Small intestine (tissue), 7 donors: ENCODE results near the gene APOE. TPM values are rescaled to one million over a fixed set of nuclear protein-coding genes. Genes with fewer than 3 reads are reported as not detected.
A peak's percentile ranks its signal among the peaks of the same experiment; 100 is the strongest.
"Not testable (repeated sequence)": the region's sequence is repeated elsewhere in the genome, so short reads cannot be mapped to it uniquely, and the experiment has no call there.

Source experiments
- DNase-seq, 2 donors: peaks; one replicate each; pipeline versions ENCODE4 v3.0.0 to v3.0.0-alpha.2; 2013
- FAIRE-seq: peaks from 2 replicates; lab custom pipeline; 2012; peaks lifted over from hg19 to GRCh38; lab: Jason Lieb, UNC
- H3K27ac ChIP-seq, 3 donors: one replicate each; pipeline ENCODE4 v1.5.1; 2013; ENCODE audit warnings: low read length in 2 of 3, mild to moderate bottlenecking in 2 of 3, control low read depth in 1 of 3, inconsistent platforms in 1 of 3, low read depth in 1 of 3, moderate library complexity in 1 of 3
- H3K27me3 ChIP-seq, 3 donors: one replicate each; pipeline ENCODE4 v1.6.1; 2013; ENCODE audit warnings: low read length in 3 of 3, inconsistent platforms in 1 of 3; ENCODE audit not compliant: control insufficient read depth in 3 of 3, insufficient read depth in 3 of 3
- H3K36me3 ChIP-seq, 3 donors: one replicate each; pipeline ENCODE4 v1.6.1; 2013; ENCODE audit warnings: low read length in 3 of 3, inconsistent platforms in 1 of 3, low read depth in 1 of 3, mild to moderate bottlenecking in 1 of 3, moderate library complexity in 1 of 3; ENCODE audit not compliant: control insufficient read depth in 3 of 3, insufficient read depth in 2 of 3
- H3K4me1 ChIP-seq, 3 donors: one replicate each; pipeline ENCODE4 v1.6.1; 2013; ENCODE audit warnings: low read length in 2 of 3, inconsistent platforms in 1 of 3, low read depth in 1 of 3, mild to moderate bottlenecking in 1 of 3, moderate library complexity in 1 of 3; ENCODE audit not compliant: control insufficient read depth in 3 of 3, insufficient read depth in 2 of 3
- H3K4me3 ChIP-seq, 3 donors: one replicate each; pipeline ENCODE4 v1.5.1; 2013; ENCODE audit warnings: low read length in 3 of 3, control low read depth in 1 of 3, inconsistent platforms in 1 of 3, low read depth in 1 of 3, mild to moderate bottlenecking in 1 of 3, moderate library complexity in 1 of 3
- H3K9me3 ChIP-seq, 2 donors: one replicate each; pipeline ENCODE4 v1.6.1; 2013; ENCODE audit warnings: low read depth in 1 of 2, low read length in 1 of 2; ENCODE audit not compliant: control insufficient read depth in 2 of 2, insufficient read depth in 1 of 2
- WGBS, 3 donors: extraction: QIAGEN DNeasy Blood & Tissue Kit; methylation state at CpG; one replicate each; pipeline ENCODE4 v1.1.7; 2013; 5-methylcytosine and 5-hydroxymethylcytosine counted together
- polyA plus RNA-seq, 4 donors: library from polyadenylated mRNA; stranded (reverse) in 3 of 4; unstranded in 1 of 4; fragments of 200-250 nt in 3 of 4; fragments of 120-200 nt in 1 of 4; gene quantifications; one replicate each; pipeline versions ENCODE4 v1.2.1 to v1.2.3, GENCODE V29; 2013
- donor health status: healthy with polysubstance abuse.
- donor health status: control.
- donor health status: control.
- donor health status: Bipolar disorder and iron deficiency.
- donor health status: healthy.

Gene APOE
- polyA plus RNA-seq, 4 donors, result 14.1 to 201 (median 122) TPM

DNA sequence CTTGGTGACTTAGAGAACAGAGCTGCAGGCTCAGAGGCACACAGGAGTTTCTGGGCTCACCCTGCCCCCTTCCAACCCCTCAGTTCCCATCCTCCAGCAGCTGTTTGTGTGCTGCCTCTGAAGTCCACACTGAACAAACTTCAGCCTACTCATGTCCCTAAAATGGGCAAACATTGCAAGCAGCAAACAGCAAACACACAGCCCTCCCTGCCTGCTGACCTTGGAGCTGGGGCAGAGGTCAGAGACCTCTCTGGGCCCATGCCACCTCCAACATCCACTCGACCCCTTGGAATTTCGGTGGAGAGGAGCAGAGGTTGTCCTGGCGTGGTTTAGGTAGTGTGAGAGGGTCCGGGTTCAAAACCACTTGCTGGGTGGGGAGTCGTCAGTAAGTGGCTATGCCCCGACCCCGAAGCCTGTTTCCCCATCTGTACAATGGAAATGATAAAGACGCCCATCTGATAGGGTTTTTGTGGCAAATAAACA, 18.7 kb downstream of the APOE start:
- no peak for FAIRE-seq
- Histone ChIP-seq H3K36me3 (no peaks in the 10 kb centered on the region), H3K4me1 (no peaks in the 10 kb centered on the region), H3K27me3 (no peaks in the 10 kb centered on the region), H3K27ac (peak overlapping the region in 1 of 3 donors; percentile 22), H3K4me3 (no peak overlapping the region), H3K9me3 (no peaks in the 10 kb centered on the region)
- no peak for DNase-seq
- 63 to 69% (median 63%) methylated on average over 8 of the region's 8 CpGs for WGBS, 3 donors

DNA sequence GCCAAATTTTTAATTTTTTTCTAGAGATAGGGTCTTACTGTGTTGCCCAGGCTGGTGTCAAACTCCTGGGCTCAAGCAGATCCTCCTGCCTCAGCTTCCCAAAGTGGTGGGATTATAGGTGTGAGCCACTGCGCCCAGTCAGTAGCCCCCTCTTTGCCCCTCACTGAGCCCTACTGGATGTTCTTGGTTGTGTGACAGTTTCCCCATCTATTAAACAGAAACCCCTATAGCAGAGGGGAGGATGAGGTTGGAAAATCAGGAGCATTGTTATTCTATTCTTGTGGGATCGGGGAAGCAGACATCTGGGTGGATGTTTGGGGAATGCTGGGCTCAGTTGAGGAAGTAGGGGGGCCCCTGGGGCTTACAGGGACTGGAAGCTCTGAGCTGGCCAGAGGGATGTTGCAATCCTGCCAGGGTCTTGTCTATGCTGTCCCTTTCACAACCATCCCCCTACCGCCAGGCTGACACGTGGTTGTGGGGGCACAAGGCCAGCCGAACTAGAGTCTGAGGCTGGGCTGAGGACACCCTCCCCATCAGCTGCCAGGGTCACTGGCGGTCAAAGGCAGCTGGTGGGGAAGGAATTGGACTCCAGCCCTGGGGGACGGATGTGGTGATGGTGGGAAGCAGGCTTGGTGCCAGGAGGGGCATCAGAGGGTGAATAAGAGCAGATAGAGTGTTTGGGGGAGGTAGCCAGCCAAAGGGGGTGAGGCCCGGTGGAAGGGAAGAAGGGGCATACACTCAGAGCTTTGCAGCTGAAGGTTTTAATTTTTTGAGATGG, 19.7 kb downstream of the APOE start:
- FAIRE-seq, result no peak
- Histone ChIP-seq H3K9me3 (no peaks in the 10 kb centered on the region), H3K4me3 (no peak overlapping the region), H3K27ac (peak overlapping the region in 1 of 3 donors; percentile 60), H3K4me1 (no peaks in the 10 kb centered on the region), H3K27me3 (no peaks in the 10 kb centered on the region), H3K36me3 (no peaks in the 10 kb centered on the region)
- no peak for DNase-seq
- 45 to 62% (median 59%) methylated on average over 8 of the region's 8 CpGs for WGBS, 3 donors

DNA sequence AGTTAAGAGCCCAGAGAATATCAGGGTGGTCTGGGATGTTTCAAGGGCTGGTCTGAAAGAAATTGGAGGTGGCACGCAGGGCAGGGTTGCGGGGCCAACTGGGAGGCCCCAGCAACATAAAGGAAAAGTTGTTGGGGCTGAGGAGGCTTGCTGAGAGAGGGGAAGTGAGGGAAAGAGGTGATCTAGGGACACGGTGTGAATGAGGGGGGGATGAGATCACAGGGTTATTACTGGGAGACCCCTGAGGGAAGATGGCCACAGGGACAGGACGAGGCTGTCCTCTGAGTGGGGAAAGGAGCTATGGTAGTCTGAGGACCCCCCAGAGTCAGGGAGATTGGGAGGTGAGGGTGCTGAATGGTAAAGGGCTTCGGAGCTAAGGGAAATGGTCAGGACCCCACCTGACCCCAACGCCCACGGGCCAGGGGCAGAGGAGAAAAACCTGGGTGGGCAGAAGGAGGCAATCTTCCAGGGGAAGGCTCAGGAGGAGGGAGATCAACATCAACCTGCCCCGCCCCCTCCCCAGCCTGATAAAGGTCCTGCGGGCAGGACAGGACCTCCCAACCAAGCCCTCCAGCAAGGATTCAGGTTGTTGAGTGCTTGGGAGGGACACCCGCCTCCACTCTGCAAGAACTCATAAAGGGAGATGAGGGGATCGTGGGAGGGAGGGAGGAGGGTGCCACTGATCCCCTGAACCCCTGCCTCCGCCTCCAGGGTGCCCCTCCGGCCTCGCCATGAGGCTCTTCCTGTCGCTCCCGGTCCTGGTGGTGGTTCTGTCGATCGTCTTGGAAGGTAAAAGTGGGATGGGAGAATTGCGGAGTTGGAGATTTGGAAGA, 20.9 kb downstream of the APOE start:
- DNase-seq, H3K9me3 ChIP-seq, H3K27me3 ChIP-seq, H3K27ac ChIP-seq, H3K36me3 ChIP-seq, H3K4me3 ChIP-seq, H3K4me1 ChIP-seq, FAIRE-seq: not testable (repeated sequence)
- 46 to 47% (median 47%) methylated on average over 12 to 19 of the region's 19 CpGs for WGBS, 3 donors

DNA sequence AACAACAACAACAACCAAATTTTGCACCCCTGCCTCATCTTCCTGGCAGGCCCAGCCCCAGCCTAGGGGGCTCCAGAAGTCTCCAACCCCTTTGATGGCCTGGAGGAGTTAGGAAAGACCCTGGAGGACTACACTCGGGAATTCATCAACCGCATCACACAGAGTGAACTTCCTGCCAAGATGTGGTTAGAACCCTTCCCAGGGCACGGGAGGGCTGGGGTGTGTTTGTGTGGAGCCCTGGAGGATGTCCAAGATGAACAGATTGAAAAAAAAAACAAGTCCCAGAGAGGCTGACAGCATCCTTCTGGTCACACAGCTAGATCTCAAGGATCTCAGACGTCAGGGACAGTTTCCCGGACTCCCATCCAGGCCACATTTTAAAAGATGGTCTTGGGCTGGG, 22.1 kb downstream of the APOE start:
- no peak for DNase-seq
- FAIRE-seq, result no peak
- Histone ChIP-seq H3K4me1 (no peaks in the 10 kb centered on the region), H3K36me3 (no peaks in the 10 kb centered on the region), H3K9me3 (no peaks in the 10 kb centered on the region), H3K27ac (peak overlapping the region in 1 of 3 donors; percentile 76), H3K4me3 (no peak overlapping the region), H3K27me3 (no peaks in the 10 kb centered on the region)
- WGBS, 3 donors, result 44 to 46% (median 45%) methylated on average over 5 of the region's 5 CpGs

DNA sequence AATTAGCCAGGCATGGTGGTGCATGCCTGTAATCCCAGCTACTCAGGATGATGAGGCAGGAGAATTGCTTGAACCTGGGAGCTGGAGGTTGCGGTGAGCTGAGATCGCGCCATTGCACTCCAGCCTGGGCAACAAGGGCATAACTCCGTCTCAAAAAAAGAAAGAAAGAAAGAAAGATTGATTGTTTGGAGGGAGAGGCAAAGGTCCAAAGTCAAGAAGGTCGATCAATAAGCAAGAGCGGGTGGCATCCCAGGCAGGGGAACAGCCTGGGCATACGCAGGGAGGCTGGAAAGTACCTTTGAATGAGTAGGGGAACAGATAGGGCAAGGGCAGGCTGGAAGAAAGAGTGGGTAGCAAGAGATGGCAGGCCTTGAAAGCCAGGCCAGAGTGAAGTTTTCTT, 24.5 kb downstream of the APOE start:
- FAIRE-seq (no peak), DNase-seq (no peak)
- Histone ChIP-seq H3K9me3 (no peaks in the 10 kb centered on the region), H3K27me3 (no peaks in the 10 kb centered on the region), H3K27ac (no peak overlapping the region), H3K4me3 (no peak overlapping the region), H3K4me1 (no peaks in the 10 kb centered on the region), H3K36me3 (no peaks in the 10 kb centered on the region)
- 33 to 66% (median 43%) methylated on average over 7 of the region's 7 CpGs for whole genome bisulfite sequencing, 3 donors

DNA sequence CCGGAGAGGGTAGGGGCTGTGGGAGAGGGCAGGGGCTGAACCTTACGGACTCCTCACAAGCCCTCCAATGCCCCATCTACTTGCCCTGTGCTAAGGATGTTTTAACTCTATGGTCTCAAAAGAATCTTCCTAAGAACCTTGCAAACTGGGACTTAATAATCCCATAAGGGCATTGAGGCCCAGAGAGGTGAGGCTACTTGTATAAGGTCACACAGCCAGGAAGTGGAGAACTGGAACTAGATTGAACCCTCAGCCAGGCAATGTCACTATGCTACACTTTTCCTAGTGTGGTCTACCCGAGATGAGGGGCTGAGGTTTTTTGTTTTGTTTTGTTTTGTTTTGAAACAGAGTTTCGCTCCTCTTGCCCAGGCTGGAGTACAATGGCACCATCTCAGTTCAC, 25.9 kb downstream of the APOE start:
- Histone ChIP-seq H3K27me3 (no peaks in the 10 kb centered on the region), H3K36me3 (no peaks in the 10 kb centered on the region), H3K27ac (no peak overlapping the region), H3K4me3 (no peak overlapping the region), H3K4me1 (no peaks in the 10 kb centered on the region), H3K9me3 (no peaks in the 10 kb centered on the region)
- no peak for DNase-seq
- no peak for FAIRE-seq
- 81 to 88% (median 86%) methylated on average over 4 of the region's 4 CpGs for WGBS, 3 donors

DNA sequence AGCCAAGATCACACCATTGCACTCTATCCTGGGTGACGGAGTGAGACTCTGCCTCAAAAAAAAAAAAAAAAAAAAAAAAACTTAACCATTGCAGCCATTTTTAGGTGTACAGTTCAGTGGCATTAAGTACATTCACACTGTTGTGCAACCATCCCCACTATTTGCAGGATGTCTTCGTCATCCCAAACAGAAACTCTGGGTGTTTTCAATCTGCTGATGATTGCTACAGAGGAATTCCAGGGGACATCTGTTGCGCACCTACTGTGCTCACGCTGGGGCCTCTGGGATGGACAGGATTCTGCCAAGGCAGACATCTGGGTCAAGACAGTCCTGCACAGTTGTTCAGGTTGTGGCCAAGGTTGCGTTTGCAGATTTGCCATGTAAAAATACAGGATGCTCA, 34.1 kb downstream of the APOE start:
- Histone ChIP-seq H3K36me3 (no peaks in the 10 kb centered on the region), H3K27ac (no peak overlapping the region), H3K4me1 (no peaks in the 10 kb centered on the region), H3K9me3 (no peaks in the 10 kb centered on the region), H3K4me3 (no peak overlapping the region), H3K27me3 (no peaks in the 10 kb centered on the region)
- no peak for DNase-seq
- WGBS, 3 donors, result 74 to 85% (median 81%) methylated on average over 5 of the region's 5 CpGs
- FAIRE-seq, result no peak

DNA sequence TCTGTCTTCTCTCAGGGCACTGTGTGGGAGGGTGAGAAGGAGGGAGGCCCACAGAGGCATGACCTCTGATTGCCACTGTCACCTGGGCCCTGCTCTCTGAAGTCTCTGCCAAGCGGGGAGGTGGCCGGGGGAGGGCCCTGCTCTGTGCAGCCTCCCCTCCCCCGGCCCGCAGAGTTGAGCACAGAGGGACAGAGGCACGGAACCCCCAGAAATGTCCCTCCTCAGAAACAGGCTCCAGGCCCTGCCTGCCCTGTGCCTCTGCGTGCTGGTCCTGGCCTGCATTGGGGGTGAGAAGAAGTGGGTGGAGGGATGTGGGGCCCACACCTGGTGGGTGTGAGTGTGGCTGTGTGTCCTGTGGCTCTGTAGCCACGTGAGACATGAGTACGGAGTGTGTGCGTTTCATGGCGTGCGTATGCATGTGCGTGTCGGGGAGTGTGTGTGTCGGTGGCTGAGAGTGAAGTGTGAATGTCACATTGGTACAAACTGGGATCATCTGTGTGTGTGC, 36.5 kb downstream of the APOE start, which contains the start of gene APOC4:
TSS of gene APOC4 (plus strand) at position 171 of the 505 bp plus-strand sequence. CDS start at position 212, 41 bp downstream.
- no peak within 1 kb of the TSS for H3K27ac ChIP-seq
- WGBS, 3 donors, result 86% methylated on average over 14 of the region's 14 CpGs
- no peaks in the 10 kb centered on the region for H3K27me3 ChIP-seq
- FAIRE-seq, result no peak
- peaks cover 0 to 12% (median 3%) of the 10 kb centered on the region in 3 donors for H3K4me1 ChIP-seq
- no peak within 1 kb of the TSS for H3K4me3 ChIP-seq
- no peaks in the 10 kb centered on the region for H3K9me3 ChIP-seq
- DNase-seq, result no peak
- H3K36me3 ChIP-seq, result no peaks in the 10 kb centered on the region
